GM21786 (cell line): ENCODE results near the gene PARD3B.

ENCODE experiments used
- ATAC-seq: cut with Tn5 transposase; IDR thresholded peaks from one replicate; pipeline ENCODE4 v1.9.1; 2021; ENCODE audit not compliant: unreplicated experiment

The PARD3B gene

DNA sequence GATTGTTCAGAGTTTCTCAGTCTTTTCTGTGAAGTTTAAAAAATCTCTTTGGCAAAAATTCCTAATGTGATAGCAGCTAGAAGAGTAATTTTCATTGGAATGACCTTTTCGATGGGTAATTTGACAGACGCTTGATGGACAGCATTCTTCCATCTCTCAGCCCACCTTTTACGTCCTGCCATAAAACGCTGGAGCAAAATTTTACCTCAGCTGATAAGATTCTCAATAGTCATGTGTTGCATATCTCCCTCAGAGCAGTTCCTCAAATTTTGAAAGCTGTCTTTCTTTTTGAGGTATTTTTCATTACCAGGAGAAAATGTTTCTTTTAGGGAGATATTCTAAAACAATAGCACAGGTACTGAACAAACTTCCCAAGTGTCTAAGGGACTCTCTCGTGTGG, 441.4 kb downstream of the PARD3B start:
- ATAC-seq: no peak

DNA sequence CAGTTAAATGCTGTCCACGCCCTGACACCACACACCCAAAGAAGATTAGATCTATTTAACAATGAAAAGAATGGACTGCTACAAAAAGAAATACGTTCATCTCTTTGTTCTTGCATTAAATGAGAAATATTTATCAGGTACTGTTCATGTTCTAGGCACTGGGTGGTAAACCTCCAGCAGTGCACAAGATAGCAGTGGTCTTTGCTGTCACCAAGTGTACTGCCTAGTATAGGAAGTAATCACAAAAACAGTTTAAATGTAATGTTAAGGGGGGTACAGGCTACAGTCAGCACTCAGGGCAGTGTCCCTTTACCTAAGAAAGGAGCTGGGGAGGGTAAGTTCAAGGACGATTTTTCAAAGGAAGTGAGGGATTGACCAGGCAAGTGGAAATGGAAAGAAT, 443.6 kb downstream of the PARD3B start:
- ATAC-seq: no peak

DNA sequence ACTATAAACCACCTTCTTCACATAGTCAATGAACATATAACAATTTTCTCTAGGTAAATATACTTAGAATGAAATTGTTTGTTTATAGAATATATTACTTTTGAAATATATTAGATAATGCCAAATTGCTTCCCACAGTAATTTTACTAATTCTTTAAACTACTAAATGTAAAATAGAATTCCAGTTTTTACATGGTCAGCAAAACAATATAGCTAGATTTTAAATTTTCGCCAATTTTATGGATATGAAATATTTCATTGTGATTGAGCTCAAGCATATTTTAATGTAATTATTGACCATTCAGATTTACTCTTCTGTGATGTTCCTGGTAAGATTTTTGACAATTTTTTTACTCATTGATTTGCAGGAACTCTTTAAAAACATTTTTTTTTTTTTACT, 444.6 kb downstream of the PARD3B start:
- ATAC-seq: no peak

DNA sequence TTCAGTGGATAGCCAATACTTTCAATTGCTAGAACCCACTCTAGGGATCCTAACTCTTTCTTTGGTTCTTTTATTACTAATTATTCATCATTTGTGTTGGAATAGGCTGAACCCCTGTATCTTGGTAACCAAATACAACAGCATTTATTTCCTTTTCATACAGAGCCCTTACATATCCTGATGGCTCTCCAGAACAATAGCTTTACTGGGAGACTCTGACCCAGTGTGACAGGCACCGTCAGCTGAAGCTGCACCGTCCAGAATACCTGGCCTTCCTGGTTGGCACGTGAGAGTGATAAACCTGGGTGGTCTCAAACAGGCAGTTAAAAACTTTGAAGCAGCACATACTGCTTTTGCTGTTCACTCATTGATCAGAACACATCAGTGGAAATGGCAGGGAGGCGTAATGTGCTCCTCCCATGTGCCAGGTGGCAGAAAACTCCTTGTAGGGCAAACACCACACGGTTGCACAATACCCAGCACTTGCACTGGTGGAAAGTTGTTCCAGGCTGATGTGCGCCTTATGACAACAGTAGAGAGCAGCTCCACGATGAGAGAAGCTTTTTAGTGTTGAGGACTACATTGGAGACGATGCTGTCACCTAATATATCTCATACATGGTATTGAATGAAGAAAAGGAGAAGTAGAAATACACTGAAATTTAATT, 456.2 kb downstream of the PARD3B start:
- ATAC-seq: no peak

DNA sequence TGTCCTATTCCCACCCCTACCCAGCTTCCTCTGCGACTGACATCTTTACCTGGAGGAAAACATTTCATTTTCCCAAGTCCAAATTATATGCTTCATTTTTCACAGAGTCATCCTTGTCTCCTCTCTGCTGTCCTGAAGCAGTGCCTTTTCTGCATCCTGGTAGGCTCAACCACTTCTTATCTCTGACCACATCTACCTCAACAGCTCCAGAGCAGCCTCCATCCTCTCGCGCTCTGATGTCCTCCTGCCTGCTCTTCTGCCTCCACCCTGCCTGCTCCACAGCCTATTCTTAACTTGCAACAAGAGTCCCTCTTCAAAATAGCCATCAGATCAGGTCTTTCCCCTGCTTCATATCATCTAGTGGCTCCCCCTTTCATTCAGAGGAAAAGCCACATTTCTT, 457.1 kb downstream of the PARD3B start:
- no peak for ATAC-seq

DNA sequence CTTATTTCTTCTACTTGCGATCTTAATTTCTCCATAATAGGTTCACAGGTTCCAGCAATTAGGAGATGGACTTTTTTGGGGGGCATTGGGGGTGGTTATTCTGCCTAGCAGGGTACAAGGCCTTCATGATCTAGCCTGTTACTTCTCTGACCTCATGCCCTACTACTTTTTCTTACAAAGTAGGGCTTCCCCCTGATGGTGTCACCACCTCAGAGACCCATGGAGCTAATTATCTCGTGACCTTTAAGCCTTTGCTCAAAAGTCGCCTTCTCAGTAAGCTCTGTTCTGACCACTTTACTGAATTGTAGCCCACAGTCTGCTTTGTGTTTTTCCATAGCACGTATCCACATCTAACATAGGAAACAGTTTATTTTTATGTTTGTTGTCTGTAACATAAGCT, 458.0 kb downstream of the PARD3B start:
- no peak for ATAC-seq

DNA sequence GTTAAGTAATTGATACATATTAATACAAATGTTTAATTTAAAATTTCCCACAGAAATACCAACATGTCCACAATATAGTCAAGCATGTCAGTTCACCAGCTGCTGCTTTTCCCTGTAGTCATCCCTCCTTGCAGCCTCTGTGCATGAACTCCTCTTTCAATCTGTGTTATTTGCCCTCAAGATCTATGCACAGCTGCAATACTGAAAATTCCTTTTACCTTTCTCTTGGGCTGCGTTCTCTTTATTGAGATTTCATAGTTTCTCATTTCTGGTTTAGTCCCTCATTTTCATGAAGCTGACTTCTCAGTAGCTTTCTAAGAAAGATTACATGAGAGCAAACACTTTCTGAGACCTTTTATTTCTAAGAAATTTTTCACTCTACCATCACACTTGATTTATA, 464.9 kb downstream of the PARD3B start:
- no peak for ATAC-seq

DNA sequence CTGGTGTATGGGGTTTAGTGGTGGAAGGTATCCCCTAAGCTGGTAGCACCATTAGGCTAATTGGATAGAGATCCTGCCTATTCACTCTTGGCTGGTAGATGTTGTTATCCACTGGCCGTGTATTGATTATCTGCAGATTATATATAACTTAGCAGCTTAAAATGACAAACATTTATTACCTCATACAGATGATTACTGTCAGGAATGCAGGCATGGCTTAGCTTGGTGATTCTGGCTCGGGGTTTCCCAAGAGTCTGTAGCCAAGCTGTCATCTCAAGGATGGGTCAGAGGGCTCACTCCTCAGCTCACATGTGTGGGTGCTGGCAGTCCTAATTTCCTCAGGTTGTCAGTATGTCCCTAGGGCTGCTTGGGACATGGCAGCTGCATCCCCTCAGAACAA, 465.8 kb downstream of the PARD3B start:
- no peak for ATAC-seq

DNA sequence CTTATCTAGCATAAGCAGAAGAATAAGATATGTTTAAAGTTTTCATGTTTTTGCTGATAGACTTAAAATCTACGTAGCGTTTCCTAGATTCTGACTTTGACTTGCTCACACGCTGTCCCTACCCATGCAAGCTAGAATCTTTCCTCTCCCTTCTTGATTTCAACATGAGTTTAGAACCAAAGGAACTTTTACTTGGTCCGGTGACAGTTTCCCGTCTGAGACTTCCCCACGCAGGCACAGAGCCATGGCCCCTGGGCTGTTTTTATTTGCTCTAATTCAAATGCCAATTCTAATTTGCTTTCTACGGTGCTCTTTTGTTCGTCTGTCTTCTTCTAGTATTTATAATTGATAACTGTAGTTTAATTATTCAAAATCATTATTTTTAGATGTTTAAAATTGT, 467.7 kb downstream of the PARD3B start:
- ATAC-seq: no peak

DNA sequence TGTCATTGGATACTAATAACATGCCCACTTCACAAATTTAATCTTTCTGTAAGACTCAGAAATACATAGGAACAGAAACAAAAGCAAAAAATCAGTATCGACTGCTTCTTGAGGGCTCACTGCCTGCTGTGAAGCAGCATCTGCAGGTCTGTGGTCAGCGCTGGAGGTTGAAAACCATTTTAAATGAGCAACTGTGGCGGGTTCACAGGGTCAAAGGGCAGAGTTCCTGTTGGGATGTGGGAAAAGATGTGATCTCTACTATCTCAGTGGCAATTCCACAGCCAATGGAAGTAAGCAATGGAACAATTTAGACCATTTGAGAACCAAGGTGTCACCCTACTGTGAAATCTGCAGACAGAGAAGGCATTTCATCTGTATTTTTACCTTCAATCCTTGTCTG, 468.3 kb downstream of the PARD3B start:
- no peak for ATAC-seq

DNA sequence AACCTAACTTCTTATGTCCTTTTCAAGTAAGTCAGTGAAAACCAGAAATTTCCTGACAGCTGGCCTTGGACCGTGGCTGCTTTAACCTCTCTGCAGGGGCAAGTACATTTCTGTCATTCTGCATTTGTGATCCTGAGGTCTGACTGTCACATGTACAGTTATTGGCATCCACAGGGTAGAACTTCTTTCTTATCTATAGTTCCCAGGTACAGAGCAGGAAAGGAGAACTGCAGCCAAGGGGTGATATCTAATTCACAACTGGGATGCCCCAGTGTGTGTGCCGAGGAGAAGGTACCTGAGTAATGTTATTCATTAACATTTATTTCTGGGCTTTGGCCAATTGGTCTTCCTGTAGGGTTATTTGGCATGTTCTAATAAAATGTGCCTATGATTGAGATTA, 468.9 kb downstream of the PARD3B start:
- no peak for ATAC-seq

DNA sequence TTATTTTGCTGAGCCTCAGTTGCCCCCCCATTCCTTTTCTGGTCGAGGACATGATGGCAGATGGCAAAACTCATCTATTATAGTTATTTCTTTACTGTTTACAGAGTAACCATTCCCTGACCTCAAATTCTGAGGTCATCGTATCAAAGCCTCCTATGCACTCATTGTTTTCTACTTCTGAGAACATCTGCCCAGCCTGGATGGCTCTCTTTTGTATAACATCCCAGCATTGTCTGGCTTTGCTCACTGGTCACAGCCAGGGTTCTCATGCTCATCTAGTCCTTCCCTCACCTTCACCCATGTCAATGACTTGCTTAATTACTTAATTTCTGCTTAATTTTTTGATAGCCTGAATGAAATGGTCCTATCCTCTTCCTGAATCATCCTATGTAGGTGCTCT, 472.1 kb downstream of the PARD3B start:
- no peak for ATAC-seq

DNA sequence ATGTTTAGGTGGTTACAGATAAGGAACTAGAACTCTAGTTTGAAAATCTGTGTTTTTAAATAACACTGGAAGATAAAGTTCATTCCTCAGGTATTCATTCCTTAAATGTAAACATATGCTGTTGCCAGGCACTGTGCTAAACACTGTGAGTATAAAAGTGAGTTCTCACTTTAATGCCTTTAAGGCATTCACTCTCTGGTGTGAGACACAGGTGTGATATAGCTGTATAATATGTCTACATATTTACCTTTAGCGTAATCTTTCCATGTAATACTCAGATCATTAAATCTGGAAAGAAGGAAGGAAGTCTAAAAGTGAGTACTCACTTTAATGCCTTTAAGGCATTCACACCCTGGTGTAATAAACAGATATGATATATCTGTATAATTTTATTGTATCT, 472.6 kb downstream of the PARD3B start:
- ATAC-seq: no peak

DNA sequence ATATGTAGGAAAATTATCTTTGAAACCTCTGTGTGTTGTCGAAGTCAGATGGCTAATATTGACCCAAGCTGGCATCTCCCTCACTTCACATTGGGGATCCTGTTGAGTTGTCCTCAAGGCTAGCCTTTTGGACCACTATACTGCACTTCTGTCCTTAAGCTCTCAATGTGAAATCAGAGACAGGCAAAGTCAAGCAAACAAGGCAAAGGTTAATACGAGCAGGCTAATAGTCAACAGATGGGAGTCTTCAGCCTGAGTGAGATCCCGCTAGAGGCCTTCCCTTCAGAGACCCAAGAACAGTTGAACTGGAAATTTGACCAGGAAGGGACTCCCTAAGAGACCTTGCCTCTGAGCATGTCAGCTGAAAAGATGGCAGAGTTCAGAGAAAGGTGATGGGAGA, 475.4 kb downstream of the PARD3B start:
- ATAC-seq: no peak

DNA sequence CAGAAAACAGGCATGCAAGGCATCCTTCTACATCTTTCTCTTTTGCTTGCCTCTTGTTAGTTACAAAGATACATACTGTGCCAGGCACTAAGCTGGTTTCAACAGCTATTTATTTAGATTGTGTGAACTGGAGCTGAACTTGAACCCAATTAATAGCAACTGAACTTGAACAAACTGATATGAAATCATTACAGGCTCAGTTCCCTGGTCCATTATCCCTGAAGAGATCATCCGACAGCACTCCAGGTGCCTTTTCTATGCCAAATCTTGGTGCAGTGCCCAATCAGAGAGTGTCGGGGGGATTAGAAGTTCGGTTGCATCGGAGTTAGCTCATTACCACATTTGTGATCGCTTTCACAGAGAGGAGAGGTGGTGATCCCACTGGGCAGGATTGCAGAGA, 477.6 kb downstream of the PARD3B start:
- ATAC-seq: no peak

DNA sequence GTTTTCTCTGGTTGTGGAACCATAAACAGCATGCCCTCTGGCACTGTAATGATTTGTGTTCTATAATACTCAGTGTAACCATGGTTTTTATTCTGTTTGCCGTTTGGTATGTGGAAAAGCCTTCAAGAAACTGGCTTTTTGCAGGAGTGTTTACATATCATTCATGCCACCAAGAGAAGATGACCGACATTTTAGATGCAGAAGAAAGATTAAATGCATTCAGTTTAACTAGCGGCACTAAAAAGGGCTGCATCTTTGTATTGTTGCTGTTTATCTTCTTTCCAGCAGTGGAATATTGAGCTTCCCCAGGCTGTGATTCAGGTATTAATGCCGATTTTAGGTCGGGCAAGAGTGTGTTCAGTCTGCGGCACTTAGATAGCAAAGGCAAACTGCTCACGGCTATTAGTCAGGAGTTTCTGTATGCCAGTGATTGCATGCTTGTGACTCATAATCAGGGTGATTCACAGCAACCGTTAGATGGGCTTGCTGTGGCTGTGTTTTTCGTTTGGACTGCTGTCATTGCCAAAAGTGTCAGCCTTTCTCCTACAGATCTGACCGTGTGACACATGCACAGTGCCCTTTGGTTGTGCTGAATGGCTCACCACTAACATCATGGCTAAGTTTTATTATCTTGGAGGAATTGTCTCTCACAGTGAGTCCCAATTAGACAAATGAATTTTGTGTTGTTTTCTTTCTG, 479.7 kb downstream of the PARD3B start:
- no peak for ATAC-seq

DNA sequence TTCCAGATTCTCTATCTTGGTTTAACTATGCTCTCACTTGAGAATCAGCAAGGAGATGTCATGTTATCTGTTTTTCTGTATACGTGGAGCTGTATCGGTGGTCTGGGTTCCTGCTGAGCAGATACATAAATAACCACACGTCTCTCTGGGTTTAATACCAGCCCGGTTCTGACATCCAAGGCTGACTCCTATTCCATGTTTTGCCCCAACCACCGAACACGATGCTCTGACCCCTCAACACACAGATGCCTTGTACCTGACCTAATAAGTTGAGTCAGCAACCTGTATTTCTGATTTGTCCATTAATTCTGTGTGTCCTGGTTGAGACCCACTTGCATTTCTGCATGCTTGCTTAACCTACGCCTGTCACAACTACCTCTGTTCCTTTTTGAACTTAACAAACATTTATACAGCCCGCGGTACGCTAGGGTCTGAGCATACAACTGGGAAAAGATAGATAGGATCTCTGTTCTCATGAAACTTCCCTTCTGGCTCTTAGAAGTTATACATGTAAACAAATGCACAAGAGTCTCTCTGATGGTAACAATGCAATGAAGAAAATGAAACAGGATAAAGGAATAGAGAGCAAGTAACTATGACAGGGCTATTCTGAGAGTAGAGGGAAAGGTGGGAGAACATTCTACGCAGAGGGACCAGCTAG, 480.4 kb downstream of the PARD3B start:
- ATAC-seq: no peak

DNA sequence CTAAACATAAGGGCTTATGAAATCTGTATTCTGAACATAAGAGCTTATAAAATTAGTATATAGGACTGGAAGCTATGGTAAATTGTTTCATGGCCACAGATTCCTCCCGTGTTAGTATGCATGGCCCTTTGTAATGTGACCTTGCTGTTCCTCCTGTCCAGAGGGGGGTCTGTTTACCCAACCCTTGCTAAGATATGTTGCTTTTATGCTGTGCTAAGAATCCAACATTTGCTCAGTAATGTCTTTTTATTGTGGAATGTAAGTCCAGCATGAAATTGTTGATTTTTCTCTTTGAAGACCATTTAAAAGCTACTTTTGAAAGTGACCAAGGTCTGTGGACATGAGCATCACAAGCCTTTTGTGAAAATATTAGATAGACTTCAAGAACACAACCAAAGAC, 485.4 kb downstream of the PARD3B start:
- ATAC-seq: no peak

DNA sequence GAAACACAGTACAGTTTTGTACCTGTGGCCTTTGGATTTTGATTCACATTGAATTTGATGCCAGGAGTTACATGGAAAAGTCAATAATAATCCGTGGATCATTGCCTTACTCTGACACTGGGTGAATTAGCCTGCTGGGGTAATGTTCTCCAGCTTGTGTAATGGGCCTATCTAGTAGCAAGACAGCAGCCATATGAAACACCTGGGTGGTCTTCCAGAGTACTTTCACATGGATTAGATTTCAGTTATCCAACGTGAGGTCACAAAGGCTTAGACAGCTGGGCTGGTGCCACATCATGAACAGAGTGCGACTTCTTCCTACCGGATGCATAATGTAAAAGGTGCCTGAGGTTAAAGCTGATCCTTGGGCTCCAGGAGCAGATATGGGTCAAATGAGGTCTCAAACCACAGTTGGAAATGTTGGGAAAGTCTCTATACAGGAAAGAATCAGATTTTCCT, 486.8 kb downstream of the PARD3B start:
- ATAC-seq: no peak

DNA sequence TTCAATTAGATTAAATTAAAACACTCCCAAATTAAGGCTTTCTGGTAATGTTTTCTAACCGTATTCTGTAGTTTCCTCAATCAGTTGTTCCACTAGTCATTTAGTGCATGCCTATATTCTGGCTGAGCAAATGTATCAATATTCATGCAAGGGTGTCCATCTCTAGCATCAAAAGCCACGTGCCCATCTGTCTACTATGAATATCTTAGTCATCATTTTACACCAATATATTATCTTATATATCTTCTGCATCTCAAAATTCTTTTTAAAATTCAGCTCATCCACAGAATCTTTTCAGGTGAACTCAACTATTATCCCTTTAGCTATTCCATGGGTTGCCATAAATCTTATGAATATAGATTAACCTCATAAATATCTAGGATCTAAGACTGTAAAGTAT, 488.2 kb downstream of the PARD3B start:
- ATAC-seq: no peak

DNA sequence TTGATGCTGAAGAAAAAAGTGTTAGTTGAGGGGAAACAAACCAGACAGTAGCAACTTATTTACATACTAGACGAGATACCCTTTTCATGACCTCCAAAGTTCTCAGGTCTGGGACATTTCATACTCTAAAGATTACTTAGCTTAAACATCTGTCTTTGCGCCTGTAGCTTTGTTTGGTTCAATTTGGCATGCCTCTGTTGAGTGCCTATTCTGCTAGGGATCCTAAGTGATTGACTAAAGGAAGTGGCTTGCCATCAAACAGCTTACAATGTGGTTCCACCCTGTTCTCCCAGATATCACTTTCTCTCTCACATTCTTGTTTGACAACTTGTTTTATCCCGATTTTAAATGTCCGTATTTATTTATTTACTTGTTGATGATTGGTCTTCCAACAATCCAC, 488.8 kb downstream of the PARD3B start:
- no peak for ATAC-seq

DNA sequence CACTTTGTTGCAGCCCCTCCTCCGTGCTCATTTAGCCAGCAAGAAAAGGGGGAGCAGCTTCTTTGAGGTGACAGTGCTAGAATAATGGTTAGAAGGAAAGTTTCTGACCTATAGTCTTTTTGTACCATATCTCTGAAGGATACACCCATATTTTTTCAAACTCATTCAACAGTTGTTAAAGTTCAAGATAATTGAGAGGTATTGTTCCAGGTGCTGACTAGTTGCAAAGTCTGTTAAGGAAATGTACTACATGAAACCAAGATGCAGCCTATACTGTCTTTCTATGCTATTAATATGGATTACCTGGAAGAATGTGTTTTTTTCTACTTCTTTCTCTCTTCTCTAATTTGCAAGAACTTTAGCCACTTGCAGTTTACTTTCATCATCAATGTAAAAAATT, 495.0 kb downstream of the PARD3B start:
- no peak for ATAC-seq
